GM21367 (cell line): ENCODE measurements around the gene URM1.

ENCODE experiments used
- ATAC-seq: cut with Tn5 transposase; IDR thresholded peaks from one replicate; pipeline ENCODE4 v1.9.1; 2021; ENCODE audit not compliant: unreplicated experiment

URM1 gene

GRCh38 chr9:128344931-128345605 lies 26.1 kb upstream of the URM1 start:
- ATAC-seq, result no peak

- ATAC-seq, result no peak
Measured at GRCh38 chr9:128349125-128349524, 22.0 kb upstream of the URM1 start.

- no peak for ATAC-seq
Measured at GRCh38 chr9:128349772-128350171, 21.4 kb upstream of the URM1 start.

GRCh38 chr9:128355451-128355850 lies 15.7 kb upstream of the URM1 start:
- ATAC-seq, result no peak

- ATAC-seq, result no peak
Measured at GRCh38 chr9:128358090-128358489, 13.1 kb upstream of the URM1 start.

- no peak for ATAC-seq
Measured at GRCh38 chr9:128358861-128359260, 12.3 kb upstream of the URM1 start.

GRCh38 chr9:128360826-128361225 lies 10.3 kb upstream of the URM1 start:
- ATAC-seq, result no peak

GRCh38 chr9:128361296-128361985 lies 9.7 kb upstream of the URM1 start:
- ATAC-seq, result no peak

- peak; percentile 60 for ATAC-seq
Measured at GRCh38 chr9:128361986-128362646, 9.1 kb upstream of the URM1 start.

GRCh38 chr9:128362774-128363173 lies 8.4 kb upstream of the URM1 start:
- no peak for ATAC-seq

- no peak for ATAC-seq
Measured at GRCh38 chr9:128365525-128365924, 5.6 kb upstream of the URM1 start.

- no peak for ATAC-seq
Measured at GRCh38 chr9:128369024-128369706, 2.0 kb upstream of the URM1 start.

- no peak for ATAC-seq
Measured at GRCh38 chr9:128370367-128370751, 815 bp upstream of the URM1 start.

- ATAC-seq, result no peak
Measured at GRCh38 chr9:128371630-128372117, 500 bp downstream of the URM1 start.

GRCh38 chr9:128372188-128372641 lies 1.0 kb downstream of the URM1 start:
- no peak for ATAC-seq

- no peak for ATAC-seq
Measured at GRCh38 chr9:128372784-128373183, 1.6 kb downstream of the URM1 start.

- no peak for ATAC-seq
Measured at GRCh38 chr9:128374221-128374675, 3.1 kb downstream of the URM1 start.

- no peak for ATAC-seq
Measured at GRCh38 chr9:128375865-128376264, 4.7 kb downstream of the URM1 start.

GRCh38 chr9:128382261-128382660 lies 11.1 kb downstream of the URM1 start:
- no peak for ATAC-seq

GRCh38 chr9:128383007-128383753 lies 12.0 kb downstream of the URM1 start:
- ATAC-seq, result no peak

GRCh38 chr9:128383791-128384190 lies 12.6 kb downstream of the URM1 start:
- ATAC-seq, result no peak
